GM12874 (cell line): Measurements from ENCODE around the gene MYO1B.

ENCODE experiments used
- CTCF ChIP-seq: IDR thresholded peaks from 2 replicates; pipeline ENCODE4 v1.5.1; 2011; ENCODE audit warnings: low read depth, mild to moderate bottlenecking, control low read depth, low read length, moderate library complexity; ENCODE audit not compliant: insufficient read depth

The MYO1B gene

GRCh38 chr2:191360918-191361317 lies 115.7 kb downstream of the MYO1B start:
- no peak for TF ChIP-seq CTCF

GRCh38 chr2:191362841-191363240 lies 117.6 kb downstream of the MYO1B start:
- no peak for TF ChIP-seq CTCF

- TF ChIP-seq CTCF = no peak
Observed at GRCh38 chr2:191363267-191363666, 118.1 kb downstream of the MYO1B start.

- TF ChIP-seq CTCF = no peak
Observed at GRCh38 chr2:191365089-191365488, 119.9 kb downstream of the MYO1B start.

- no peak for TF ChIP-seq CTCF
Observed at GRCh38 chr2:191366199-191366598, 121.0 kb downstream of the MYO1B start.

GRCh38 chr2:191369034-191369433 lies 123.8 kb downstream of the MYO1B start:
- no peak for TF ChIP-seq CTCF

- TF ChIP-seq CTCF = no peak
Observed at GRCh38 chr2:191374366-191374765, 129.2 kb downstream of the MYO1B start.

- no peak for TF ChIP-seq CTCF
Observed at GRCh38 chr2:191374939-191375338, 129.7 kb downstream of the MYO1B start.
